ENCODE results near the gene TUB.

Gene TUB

GRCh38 chr11:8102965-8103364 is 22.0 kb downstream of the TUB start:
- Histone ChIP-seq H3K27ac (ENCODE audit: poor library complexity, severe bottlenecking) (no peak overlapping the region), H3K4me3 (ENCODE audit: severe bottlenecking) (no peak overlapping the region), H3K27me3 (ENCODE audit: insufficient read depth, poor library complexity, severe bottlenecking) (no peaks in the 10 kb centered on the region), H3K9me3 (ENCODE audit: severe bottlenecking) (no peaks in the 10 kb centered on the region), H3K4me1 (ENCODE audit: insufficient read depth, poor library complexity, severe bottlenecking) (no peaks in the 10 kb centered on the region), H3K36me3 (ENCODE audit: low read depth) (peaks cover 11% of the 10 kb centered on the region)
- ATAC-seq (ENCODE audit: low read depth) (no peak), DNase-seq (ENCODE audit: low spot score) (no peak)
- no peak for TF ChIP-seq CTCF (IDR thresholded peaks at IDR 0.05; ENCODE audit: poor library complexity, severe bottlenecking)

DNA sequence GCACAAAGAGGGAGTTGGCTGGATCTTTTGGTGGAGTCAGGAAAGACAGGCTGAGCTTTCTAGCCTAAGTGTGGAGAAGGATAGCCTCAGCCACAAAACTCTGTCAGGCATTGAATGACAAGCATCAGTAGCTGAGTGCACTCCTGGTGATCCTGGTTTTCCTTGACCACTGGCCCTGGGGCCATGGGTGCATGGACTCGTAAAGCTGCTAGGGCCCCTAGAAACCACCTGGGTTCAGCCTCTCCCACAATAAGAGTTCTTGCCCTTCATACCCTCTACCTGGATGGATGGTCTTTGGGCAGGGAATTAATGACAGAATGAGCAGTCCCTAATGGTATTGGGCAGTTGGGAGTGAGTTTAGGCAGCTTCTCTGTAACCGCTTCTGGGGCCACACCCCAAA is 22.9 kb downstream of the TUB start:
- no peak for TF ChIP-seq CTCF (IDR thresholded peaks at IDR 0.05; ENCODE audit: poor library complexity, severe bottlenecking)
- H3K4me3 ChIP-seq (ENCODE audit: severe bottlenecking): no peak overlapping the region
- no peaks in the 10 kb centered on the region for H3K9me3 ChIP-seq (ENCODE audit: severe bottlenecking)
- H3K27ac ChIP-seq (ENCODE audit: poor library complexity, severe bottlenecking): no peak overlapping the region
- H3K36me3 ChIP-seq (ENCODE audit: low read depth): peaks cover 7% of the 10 kb centered on the region; the same call in 1 of the 2 replicates
- DNase-seq (ENCODE audit: low spot score) (no peak), ATAC-seq (ENCODE audit: low read depth) (no peak)
- H3K4me1 ChIP-seq (ENCODE audit: insufficient read depth, poor library complexity, severe bottlenecking): no peaks in the 10 kb centered on the region
- no peaks in the 10 kb centered on the region for H3K27me3 ChIP-seq (ENCODE audit: insufficient read depth, poor library complexity, severe bottlenecking)

GRCh38 chr11:8105133-8105532 is 24.1 kb downstream of the TUB start:
- Histone ChIP-seq H3K27ac (ENCODE audit: poor library complexity, severe bottlenecking) (no peak overlapping the region), H3K4me1 (ENCODE audit: insufficient read depth, poor library complexity, severe bottlenecking) (no peaks in the 10 kb centered on the region), H3K4me3 (ENCODE audit: severe bottlenecking) (no peak overlapping the region), H3K27me3 (ENCODE audit: insufficient read depth, poor library complexity, severe bottlenecking) (no peaks in the 10 kb centered on the region), H3K9me3 (ENCODE audit: severe bottlenecking) (no peaks in the 10 kb centered on the region), H3K36me3 (ENCODE audit: low read depth) (0 out of 2 replicates have a peak, but pooled peaks cover 3% of the 10 kb centered on the region)
- no peak for TF ChIP-seq CTCF (IDR thresholded peaks at IDR 0.05; ENCODE audit: poor library complexity, severe bottlenecking)
- no peak for DNase-seq (ENCODE audit: low spot score)
- no peak for ATAC-seq (ENCODE audit: low read depth)

GRCh38 chr11:8105666-8106065 is 24.7 kb downstream of the TUB start:
- TF ChIP-seq CTCF (IDR thresholded peaks at IDR 0.05; ENCODE audit: poor library complexity, severe bottlenecking): no peak
- Histone ChIP-seq H3K27ac (ENCODE audit: poor library complexity, severe bottlenecking) (no peak overlapping the region), H3K27me3 (ENCODE audit: insufficient read depth, poor library complexity, severe bottlenecking) (no peaks in the 10 kb centered on the region), H3K4me1 (ENCODE audit: insufficient read depth, poor library complexity, severe bottlenecking) (no peaks in the 10 kb centered on the region), H3K9me3 (ENCODE audit: severe bottlenecking) (no peaks in the 10 kb centered on the region), H3K36me3 (ENCODE audit: low read depth) (0 out of 2 replicates have a peak, but pooled peaks cover 3% of the 10 kb centered on the region), H3K4me3 (ENCODE audit: severe bottlenecking) (no peak overlapping the region)
- no peak for DNase-seq (ENCODE audit: low spot score)
- no peak for ATAC-seq (ENCODE audit: low read depth)

GRCh38 chr11:8106679-8107078 is 25.7 kb downstream of the TUB start:
- DNase-seq (ENCODE audit: low spot score) (no peak), ATAC-seq (ENCODE audit: low read depth) (no peak)
- H3K27me3 ChIP-seq (ENCODE audit: insufficient read depth, poor library complexity, severe bottlenecking): no peaks in the 10 kb centered on the region
- no peaks in the 10 kb centered on the region for H3K36me3 ChIP-seq (ENCODE audit: low read depth)
- no peaks in the 10 kb centered on the region for H3K9me3 ChIP-seq (ENCODE audit: severe bottlenecking)
- H3K4me3 ChIP-seq (ENCODE audit: severe bottlenecking): no peak overlapping the region
- H3K27ac ChIP-seq (ENCODE audit: poor library complexity, severe bottlenecking): no peak overlapping the region
- no peaks in the 10 kb centered on the region for H3K4me1 ChIP-seq (ENCODE audit: insufficient read depth, poor library complexity, severe bottlenecking)
- no peak for TF ChIP-seq CTCF (IDR thresholded peaks at IDR 0.05; ENCODE audit: poor library complexity, severe bottlenecking)

Measured in RWPE2 (cell line).